SKM-1 treated with dmso at 0.1 percent for 144 hours (cell line): ENCODE measurements around the gene KCNJ18.
"Not testable (repeated sequence)": the region's sequence is repeated elsewhere in the genome, so short reads cannot be mapped to it uniquely, and the experiment has no call there.

ENCODE experiments used
- DNase-seq: peaks from one replicate; lab custom pipeline; 2025; ENCODE audit not compliant: unreplicated experiment; lab: John Stamatoyannopoulos, UW

KCNJ18 gene

GRCh38 chr17:21702029-21702428, 9.7 kb downstream of the KCNJ18 start:
- DNase-seq = not testable (repeated sequence)

- not testable (repeated sequence) for DNase-seq
Observed at GRCh38 chr17:21702521-21702920, 10.2 kb downstream of the KCNJ18 start.

GRCh38 chr17:21702940-21703640, 10.8 kb downstream of the KCNJ18 start:
- DNase-seq = not testable (repeated sequence)

- not testable (repeated sequence) for DNase-seq
Observed at GRCh38 chr17:21703891-21704872, 11.9 kb downstream of the KCNJ18 start.

DNA sequence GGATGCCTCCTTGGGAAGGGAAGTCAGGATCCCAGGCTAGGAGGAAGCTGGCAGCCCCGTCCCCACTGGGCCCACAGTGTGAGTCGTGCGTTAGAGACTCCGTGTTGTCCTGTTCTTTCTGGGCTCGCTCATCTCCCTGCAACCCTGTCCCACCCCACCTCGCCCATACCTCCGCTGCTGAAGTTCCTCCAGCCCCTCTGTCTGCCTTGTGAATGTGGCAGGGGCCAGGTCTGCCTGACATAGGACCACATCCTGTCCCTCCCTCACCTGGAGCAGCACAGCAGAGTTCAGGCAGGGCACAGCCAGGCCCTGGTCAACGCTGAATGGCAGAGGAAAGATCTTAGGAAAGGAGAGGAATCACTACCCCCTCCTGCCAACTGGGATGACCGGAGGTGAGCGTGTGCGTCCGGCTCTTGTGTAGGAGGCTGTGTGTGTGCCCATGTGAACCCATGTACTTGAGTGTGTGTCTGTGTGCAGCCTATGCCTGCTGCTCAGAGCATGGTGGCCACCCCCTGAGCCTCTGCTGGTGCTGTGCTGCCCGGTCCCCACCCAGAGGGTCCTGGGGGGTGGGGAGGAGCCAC, 12.8 kb downstream of the KCNJ18 start:
- DNase-seq = no peak

GRCh38 chr17:21705746-21706145, 13.4 kb downstream of the KCNJ18 start:
- DNase-seq = not testable (repeated sequence)

DNA sequence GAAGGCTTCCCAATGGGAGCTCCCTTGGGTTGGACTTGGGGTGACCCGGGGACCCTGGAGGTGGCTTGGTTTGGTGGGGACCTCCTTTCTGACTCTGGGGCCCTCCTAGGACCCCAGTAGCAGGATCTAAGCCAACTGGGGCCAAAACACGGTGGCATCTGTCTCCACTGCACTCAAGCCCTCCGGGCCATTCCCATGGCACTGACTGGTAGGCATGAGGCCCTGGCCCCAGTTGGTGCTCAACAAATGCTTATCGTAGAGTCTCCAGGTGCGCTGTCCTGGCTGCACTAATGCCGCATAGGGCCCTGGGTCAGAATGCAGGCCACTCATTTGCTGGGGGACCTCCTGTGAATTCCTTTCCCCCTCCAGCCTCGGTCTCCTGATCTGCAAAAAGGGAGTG, 14.2 kb downstream of the KCNJ18 start:
- DNase-seq = not testable (repeated sequence)

DNA sequence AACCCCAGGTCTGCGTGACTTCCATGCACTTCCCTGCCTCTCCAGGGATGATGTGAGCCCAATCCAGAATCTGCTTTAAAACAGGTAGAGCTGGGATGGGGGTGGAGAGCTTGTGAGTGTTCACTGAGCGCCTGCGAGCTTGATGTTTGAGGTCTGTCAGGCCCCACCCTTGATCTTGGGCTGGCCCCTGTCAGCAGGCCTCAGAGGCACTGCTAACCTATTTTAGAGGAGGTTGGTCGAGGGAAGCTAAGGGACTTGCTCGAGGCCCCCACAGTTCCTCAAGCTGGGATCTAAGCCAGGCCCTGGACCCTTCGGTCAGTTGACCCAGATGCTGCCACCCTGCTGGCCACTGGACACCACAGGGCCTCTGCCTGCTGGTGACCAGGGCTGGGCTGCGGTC, 14.8 kb downstream of the KCNJ18 start:
- not testable (repeated sequence) for DNase-seq

DNA sequence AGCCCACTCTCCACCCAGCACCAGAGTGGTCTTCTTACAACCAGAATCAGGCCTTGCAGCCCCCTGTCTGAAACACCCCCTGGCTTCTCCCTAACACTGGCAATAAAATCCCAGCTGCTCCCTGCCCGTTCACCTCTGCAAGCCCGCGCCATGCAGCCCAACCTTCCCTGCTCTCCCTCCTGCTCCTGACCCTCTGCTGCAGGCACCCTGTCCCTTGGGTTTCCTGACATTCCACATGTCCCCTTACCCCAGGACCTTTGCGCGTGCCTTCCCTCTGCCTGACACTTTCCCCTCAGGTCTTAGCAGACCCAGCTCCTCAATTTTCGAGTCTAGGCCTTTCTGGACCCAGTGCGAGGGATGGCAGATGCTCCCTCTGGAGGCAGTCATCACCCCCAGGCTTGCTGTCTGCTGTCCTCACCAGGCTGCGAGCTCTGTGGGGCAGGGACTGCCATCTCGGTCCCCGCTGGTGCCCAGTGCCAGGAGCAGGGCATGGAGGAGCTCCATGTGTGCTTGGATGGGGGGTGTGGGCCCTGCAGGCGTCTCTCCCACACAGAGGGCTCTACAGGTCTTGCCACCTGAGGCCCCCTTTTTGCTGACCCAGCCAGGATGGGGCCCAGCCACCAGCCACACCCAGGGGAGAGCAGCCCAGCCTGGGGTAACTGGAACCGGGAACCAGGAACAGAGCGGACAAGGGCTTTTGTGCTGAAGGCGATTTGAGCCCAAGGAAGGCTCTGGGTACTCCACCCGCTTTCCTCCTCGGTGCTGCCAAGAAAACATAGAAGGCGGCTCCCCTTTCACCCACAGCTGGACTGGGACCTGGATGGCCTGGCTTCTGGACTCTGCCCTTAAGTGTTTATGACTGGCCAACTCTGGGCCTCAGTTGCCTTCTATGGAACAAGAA, 15.6 kb downstream of the KCNJ18 start:
- not testable (repeated sequence) for DNase-seq

DNA sequence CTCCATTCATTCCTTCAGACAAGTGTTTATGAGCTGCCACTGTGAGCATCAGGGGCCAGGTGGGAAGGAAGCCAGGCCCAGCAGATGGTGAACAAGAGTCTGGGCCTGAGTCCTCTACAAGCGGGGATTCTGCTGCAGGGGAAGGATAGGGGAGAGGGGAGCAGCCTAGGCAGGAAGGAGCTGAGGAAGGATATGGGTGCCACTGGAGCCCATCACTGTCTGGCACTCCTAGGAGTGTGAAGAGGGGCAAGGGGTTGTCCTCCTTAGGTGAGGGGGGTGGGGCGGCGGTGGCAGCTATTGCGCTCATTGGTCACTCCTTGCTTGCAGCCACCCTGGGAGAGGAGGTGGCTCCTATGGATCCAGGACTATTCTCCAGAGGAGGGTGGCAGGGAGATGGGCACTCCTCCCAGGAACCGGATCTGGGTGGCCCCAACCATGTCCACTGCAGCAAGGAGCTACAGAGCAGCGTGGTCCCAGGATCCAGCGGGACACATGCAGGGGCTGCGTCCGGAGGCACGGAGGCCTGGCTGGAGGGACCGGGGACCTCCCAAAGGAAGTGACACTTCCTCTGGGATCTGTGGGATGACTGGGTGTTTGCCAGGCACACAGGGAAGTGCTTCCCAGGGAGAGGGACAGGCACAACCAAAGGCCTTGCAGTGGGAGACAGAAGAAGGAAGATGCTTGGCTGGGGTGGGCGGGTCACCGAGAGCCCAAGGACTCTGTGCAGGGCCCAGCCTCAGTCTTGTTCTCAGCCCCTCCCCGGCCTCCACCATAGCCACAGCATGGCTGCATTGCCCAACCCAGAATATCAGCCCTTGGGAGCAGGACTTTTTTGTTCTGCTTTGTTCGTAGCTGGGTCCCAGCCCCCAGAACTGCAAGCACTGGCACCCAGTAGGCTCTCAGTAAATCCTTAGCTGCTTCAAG, 16.6 kb downstream of the KCNJ18 start:
- not testable (repeated sequence) for DNase-seq

DNA sequence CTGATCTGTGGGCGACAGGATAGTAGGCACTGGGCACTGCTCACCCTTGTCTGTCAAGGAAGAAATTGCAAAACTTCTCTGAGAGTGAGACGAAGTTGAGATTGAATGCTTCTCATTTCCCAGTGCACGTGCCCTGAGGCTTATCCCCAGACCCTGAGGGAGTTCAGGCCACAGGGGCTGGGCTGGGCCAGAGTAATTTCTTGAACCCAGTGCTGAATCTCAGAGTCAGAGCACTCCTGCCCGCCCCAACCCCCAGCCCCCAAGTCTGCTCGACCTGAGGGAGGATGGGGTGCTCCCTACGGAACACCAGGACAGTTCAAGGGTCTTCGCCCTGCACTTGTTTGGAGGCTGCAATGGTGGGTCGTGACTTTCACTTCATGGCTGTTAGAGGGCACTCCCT, 17.7 kb downstream of the KCNJ18 start:
- not testable (repeated sequence) for DNase-seq

DNA sequence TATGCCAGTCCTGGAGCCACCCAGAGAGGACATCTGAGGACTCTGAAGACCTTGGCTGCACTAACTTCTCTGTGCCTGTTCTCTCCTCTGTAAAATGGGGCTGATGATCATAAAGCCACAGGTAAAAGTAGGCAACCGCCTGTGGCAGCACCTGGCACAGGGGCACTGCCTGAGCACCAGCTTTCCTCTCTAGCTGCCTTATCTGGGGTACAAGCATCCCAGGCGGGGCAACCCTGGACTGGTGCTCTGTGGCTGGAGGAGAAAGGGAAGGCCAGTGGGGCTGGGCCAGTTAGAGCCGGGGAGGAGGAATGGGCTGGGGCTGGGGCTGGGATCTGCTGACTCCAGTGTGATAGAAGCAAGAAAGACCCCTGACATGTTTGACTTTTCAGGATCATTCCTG, 18.2 kb downstream of the KCNJ18 start:
- DNase-seq = not testable (repeated sequence)

DNA sequence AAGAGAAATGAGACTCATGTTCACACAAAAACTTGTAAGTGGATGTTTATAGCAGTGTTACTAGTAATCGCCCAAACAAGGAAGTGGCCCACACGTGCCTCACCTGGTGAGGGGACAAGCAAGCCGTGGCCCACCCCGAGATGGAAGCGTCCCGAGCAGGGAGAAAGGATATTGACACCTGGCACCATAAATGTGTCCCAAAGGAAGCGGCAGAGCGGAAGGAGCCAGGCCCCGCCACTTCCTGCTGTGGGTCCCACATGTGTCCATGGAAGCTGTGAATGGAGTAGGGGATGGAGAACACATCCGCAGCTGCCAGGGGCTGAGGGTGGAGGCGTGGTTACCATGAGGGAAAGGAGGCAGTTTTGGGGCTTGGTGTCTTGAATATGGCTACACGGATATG, 18.9 kb downstream of the KCNJ18 start:
- no peak for DNase-seq

- not testable (repeated sequence) for DNase-seq
Observed at GRCh38 chr17:21713020-21713419, 20.7 kb downstream of the KCNJ18 start.

- DNase-seq = not testable (repeated sequence)
Observed at GRCh38 chr17:21713631-21714030, 21.3 kb downstream of the KCNJ18 start.

- DNase-seq = not testable (repeated sequence)
Observed at GRCh38 chr17:21714676-21715075, 22.4 kb downstream of the KCNJ18 start.

GRCh38 chr17:21715877-21716276, 23.6 kb downstream of the KCNJ18 start:
- DNase-seq = not testable (repeated sequence)

DNA sequence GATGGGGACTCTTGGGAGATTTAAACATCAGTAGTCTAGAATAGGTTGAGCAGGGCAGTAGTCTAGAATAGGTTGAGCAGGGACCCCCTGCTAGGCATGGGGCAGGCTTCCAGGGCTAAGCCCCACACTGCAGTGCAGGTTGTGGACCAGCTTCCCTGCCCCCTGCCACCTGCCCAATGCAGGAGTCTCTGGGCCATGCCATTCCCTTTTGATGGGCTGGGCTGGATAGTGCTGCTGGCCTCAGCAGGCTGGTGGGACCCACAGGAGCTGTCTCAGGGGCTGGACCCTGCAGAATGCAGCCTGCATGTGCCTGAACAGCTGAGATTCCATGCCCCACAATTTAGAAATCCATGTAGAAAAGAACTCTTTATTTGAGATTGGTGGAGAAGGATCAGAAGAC, 26.6 kb downstream of the KCNJ18 start:
- not testable (repeated sequence) for DNase-seq

DNA sequence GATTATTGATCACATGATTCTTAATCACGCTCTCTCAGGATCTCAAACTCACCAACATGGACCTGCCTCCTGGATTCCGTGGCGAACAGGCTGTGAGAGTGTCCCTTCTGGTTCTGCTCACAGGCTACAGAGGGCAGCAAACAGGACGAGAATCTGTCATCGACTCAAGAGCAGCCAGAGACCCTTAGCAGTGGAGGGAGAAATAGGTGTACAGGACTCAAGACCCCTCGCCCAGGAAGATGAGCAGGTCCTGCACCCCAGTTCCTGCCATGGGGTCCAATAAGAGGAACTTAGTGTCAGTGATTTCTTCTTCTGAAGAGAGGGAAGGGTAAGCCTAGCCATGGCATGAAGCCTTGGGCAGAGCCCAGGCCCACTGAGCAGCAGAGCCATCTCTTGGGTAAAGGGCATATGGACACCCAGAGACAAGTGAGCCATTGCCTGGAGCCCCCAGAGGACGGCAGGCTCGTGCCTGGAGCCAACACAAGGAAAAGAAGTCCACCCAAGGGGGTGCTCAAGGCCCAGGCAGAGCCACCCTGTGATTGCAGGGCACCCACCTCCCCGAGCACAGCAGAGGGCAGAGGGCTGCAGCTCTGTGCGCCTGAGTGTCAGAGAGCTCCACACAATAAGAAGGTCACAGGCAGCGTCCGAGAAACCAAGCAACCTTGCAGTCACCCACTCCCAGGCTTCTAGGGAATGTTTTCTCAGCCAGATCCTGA, 27.3 kb downstream of the KCNJ18 start:
- DNase-seq = not testable (repeated sequence)
